ENCODE results near the gene NACC1. TPM values are rescaled to one million over a fixed set of nuclear protein-coding genes. Genes with fewer than 3 reads are reported as not detected.
A peak's percentile ranks its signal among the peaks of the same experiment; 100 is the strongest.

The NACC1 gene
- total and polyA plus RNA-seq, 2 of the 13 experiments (the other 11 are each of a cell fraction or from before 2014, with no cell fraction given) = 31.8 to 42.3 TPM

GRCh38 chr19:13164343-13165161 lies 46.5 kb downstream of the NACC1 start (continued):
- no peak for TF ChIP-seq AFF4 (CRISPR knock-in tag; IDR thresholded peaks at IDR 0.05)
- TF ChIP-seq ZNF724P (CRISPR knock-in tag; IDR thresholded peaks at IDR 0.05; ENCODE audit: borderline replicate concordance) = 0 out of 2 replicates have a peak, but pooled peaks have one; percentile 32
- TF ChIP-seq NR2C2 (CRISPR knock-in tag; IDR thresholded peaks at IDR 0.05; ENCODE audit: borderline replicate concordance) = no peak; the same call in 1 of the 2 replicates
- TF ChIP-seq ZNF513 (CRISPR knock-in tag; conservative IDR thresholded peaks at IDR 0.05) = no peak
- TF ChIP-seq ZFP91 (CRISPR knock-in tag; IDR thresholded peaks at IDR 0.05; ENCODE audit: borderline replicate concordance) = peak; percentile 94
- TF ChIP-seq TRAFD1 (CRISPR knock-in tag; IDR thresholded peaks at IDR 0.05; ENCODE audit: borderline replicate concordance) = 0 out of 2 replicates have a peak, but pooled peaks have one; percentile 54
- no peak for TF ChIP-seq TBL1XR1 (IDR thresholded peaks at IDR 0.05; ENCODE audit: borderline replicate concordance, low read length, partially characterized antibody)
- TF ChIP-seq ZNF18 (CRISPR knock-in tag; IDR thresholded peaks at IDR 0.05; ENCODE audit: insufficient replicate concordance) = peak; percentile 32
- TF ChIP-seq PLSCR1 (CRISPR knock-in tag; IDR thresholded peaks at IDR 0.05; ENCODE audit: borderline replicate concordance) = no peak
- peak; percentile 17; the same call in 1 of the 2 replicates for TF ChIP-seq REPIN1 (CRISPR knock-in tag; IDR thresholded peaks at IDR 0.05; ENCODE audit: borderline replicate concordance, low read depth)
- TF ChIP-seq ZNF275 (CRISPR knock-in tag; IDR thresholded peaks at IDR 0.05; ENCODE audit: borderline replicate concordance) = no peak
- TF ChIP-seq MAF1 (CRISPR knock-in tag; IDR thresholded peaks at IDR 0.05; ENCODE audit: borderline replicate concordance) = no peak
- TF ChIP-seq ZNF672 (CRISPR knock-in tag; IDR thresholded peaks at IDR 0.05) = no peak

Data from HepG2 (cell line).